RWPE2 (cell line): ENCODE data around the gene ECHDC3.

ENCODE experiments used
- ATAC-seq: fragments of 200-7000 bp; cut with Tn5 transposase; 3 replicates; pipeline ENCODE4 v1.9.1; 2021; ENCODE audit warnings: low read depth
- DNase-seq: peaks from one replicate; pipeline ENCODE4 v3.0.0-alpha.2; 2020; ENCODE audit warnings: low spot score
- H3K27ac ChIP-seq: fragments of 450-650 bp; 2 replicates; pipeline ENCODE4 v1.5.1; 2017; ENCODE audit warnings: mild to moderate bottlenecking; ENCODE audit not compliant: poor library complexity, severe bottlenecking
- H3K27me3 ChIP-seq: fragments of 250-450 bp; sonication (Bioruptor Pico); 2 replicates; pipeline ENCODE4 v1.5.1; 2021; ENCODE audit warnings: mild to moderate bottlenecking, moderate library complexity; ENCODE audit not compliant: insufficient read depth, poor library complexity, severe bottlenecking
- H3K36me3 ChIP-seq: fragments of 250-450 bp; sonication (Bioruptor Pico); 2 replicates; pipeline ENCODE4 v1.5.1; 2020; ENCODE audit warnings: low read depth, mild to moderate bottlenecking, moderate library complexity
- H3K4me1 ChIP-seq: fragments of 250-450 bp; sonication (Bioruptor Pico); 2 replicates; pipeline ENCODE4 v1.5.1; 2021; ENCODE audit warnings: mild to moderate bottlenecking, moderate library complexity; ENCODE audit not compliant: insufficient read depth, poor library complexity, severe bottlenecking
- H3K4me3 ChIP-seq: fragments of 250-450 bp; sonication (Bioruptor Pico); 2 replicates; pipeline ENCODE4 v1.5.1; 2021; ENCODE audit warnings: mild to moderate bottlenecking, moderate library complexity; ENCODE audit not compliant: severe bottlenecking
- H3K9me3 ChIP-seq: fragments of 250-450 bp; sonication (Bioruptor Pico); 2 replicates; pipeline ENCODE4 v1.5.1; 2021; ENCODE audit warnings: mild to moderate bottlenecking, moderate library complexity; ENCODE audit not compliant: severe bottlenecking
- CTCF ChIP-seq: fragments of 450-650 bp; IDR thresholded peaks from one replicate; pipeline ENCODE4 v1.5.1; 2017; ENCODE audit warnings: mild to moderate bottlenecking, moderate library complexity; ENCODE audit not compliant: poor library complexity, severe bottlenecking

The ECHDC3 gene

DNA sequence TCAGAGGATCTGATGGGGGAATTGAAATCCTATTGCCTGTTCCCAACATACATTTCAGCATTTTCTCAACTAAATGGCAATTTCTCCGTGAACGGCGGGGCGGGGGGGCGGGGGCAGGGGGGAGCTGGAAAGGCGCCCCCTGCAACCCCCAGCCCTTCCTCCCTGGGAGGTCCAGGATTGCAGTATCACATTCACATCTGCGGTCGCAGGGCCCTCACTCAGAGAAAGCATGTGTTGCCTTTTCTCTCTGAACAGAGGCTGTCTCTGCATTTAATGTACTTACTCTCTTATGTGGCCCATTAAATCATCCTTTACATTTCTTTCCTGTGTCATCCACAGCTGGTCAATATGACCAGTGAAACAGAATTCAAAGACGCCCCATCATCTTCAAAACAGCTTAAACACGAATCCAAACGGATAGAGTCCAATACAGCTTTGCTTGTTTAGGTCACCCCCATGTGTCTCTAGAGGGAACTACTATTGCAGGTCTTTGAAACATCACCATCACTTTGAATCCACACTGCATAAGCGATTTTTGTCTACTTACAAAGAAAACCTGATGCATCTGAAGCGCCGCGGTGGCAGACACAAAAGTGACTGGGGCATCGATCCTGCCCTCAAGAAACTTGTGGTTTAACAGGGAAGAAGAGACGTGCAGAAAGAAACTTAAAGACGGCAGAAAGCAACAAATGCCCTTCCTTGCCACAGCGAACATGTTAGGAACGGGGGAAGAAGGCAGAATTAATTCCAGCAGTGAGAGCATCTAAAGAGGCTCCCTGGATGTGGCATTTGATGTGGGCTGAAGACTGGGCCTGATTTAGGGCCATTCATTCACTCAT, 17.0 kb upstream of the ECHDC3 start:
- TF ChIP-seq CTCF = peak; percentile 84
- ATAC-seq (peak; percentile 79), DNase-seq (no peak)
- Histone ChIP-seq H3K4me3 (no peak overlapping the region), H3K27me3 (no peaks in the 10 kb centered on the region), H3K4me1 (no peaks in the 10 kb centered on the region), H3K36me3 (no peaks in the 10 kb centered on the region), H3K27ac (no peak overlapping the region), H3K9me3 (no peaks in the 10 kb centered on the region)

GRCh38 chr10:11725912-11726311, 16.3 kb upstream of the ECHDC3 start:
- Histone ChIP-seq H3K36me3 (no peaks in the 10 kb centered on the region), H3K27me3 (no peaks in the 10 kb centered on the region), H3K9me3 (no peaks in the 10 kb centered on the region), H3K27ac (no peak overlapping the region), H3K4me1 (no peaks in the 10 kb centered on the region), H3K4me3 (no peak overlapping the region)
- ATAC-seq (no peak), DNase-seq (no peak)
- no peak for TF ChIP-seq CTCF

GRCh38 chr10:11727563-11727962, 14.6 kb upstream of the ECHDC3 start:
- ATAC-seq (no peak), DNase-seq (no peak)
- Histone ChIP-seq H3K36me3 (no peaks in the 10 kb centered on the region), H3K4me3 (no peak overlapping the region), H3K27ac (no peak overlapping the region), H3K27me3 (no peaks in the 10 kb centered on the region), H3K4me1 (no peaks in the 10 kb centered on the region), H3K9me3 (no peaks in the 10 kb centered on the region)
- TF ChIP-seq CTCF = no peak

- TF ChIP-seq CTCF = no peak
- H3K27ac ChIP-seq = no peak overlapping the region
- H3K4me3 ChIP-seq = no peak overlapping the region
- H3K9me3 ChIP-seq = no peaks in the 10 kb centered on the region
- no peaks in the 10 kb centered on the region for H3K4me1 ChIP-seq
- no peak for ATAC-seq
- no peaks in the 10 kb centered on the region for H3K36me3 ChIP-seq
- no peaks in the 10 kb centered on the region for H3K27me3 ChIP-seq
- DNase-seq = no peak
Measured at GRCh38 chr10:11728353-11728752, 13.8 kb upstream of the ECHDC3 start.

GRCh38 chr10:11729790-11730315, 12.3 kb upstream of the ECHDC3 start:
- H3K4me3 ChIP-seq = no peak overlapping the region
- ATAC-seq = no peak
- TF ChIP-seq CTCF = no peak
- no peaks in the 10 kb centered on the region for H3K36me3 ChIP-seq
- H3K4me1 ChIP-seq = no peaks in the 10 kb centered on the region
- H3K9me3 ChIP-seq = no peaks in the 10 kb centered on the region
- no peak for DNase-seq
- H3K27me3 ChIP-seq = no peaks in the 10 kb centered on the region
- H3K27ac ChIP-seq = no peak overlapping the region
